ENCODE measurements around the gene GDF7.

GDF7 gene

GRCh38 chr2:20663196-20664070, 3.5 kb upstream of the GDF7 start:
- DNase-seq = no peak

DNA sequence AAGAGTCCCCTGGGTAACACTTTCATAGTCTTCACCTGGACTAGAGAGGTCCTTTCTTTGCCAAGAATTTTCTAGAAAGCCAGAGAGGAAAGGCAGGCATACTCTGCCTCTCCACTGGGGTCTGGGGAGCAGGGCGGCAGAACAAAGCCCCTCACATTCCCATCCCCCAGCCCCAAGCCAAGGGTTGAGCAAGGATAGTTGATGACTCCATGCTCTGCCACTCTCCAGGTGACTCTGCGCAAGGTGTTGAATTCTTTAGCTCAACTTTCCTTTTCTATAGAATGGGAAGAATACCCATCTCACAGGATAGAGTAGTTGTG, 2.9 kb upstream of the GDF7 start:
- DNase-seq = no peak

- no peak for DNase-seq
These were observed 2.3 kb upstream of the GDF7 start for GRCh38 chr2:20664431-20665242.

DNA sequence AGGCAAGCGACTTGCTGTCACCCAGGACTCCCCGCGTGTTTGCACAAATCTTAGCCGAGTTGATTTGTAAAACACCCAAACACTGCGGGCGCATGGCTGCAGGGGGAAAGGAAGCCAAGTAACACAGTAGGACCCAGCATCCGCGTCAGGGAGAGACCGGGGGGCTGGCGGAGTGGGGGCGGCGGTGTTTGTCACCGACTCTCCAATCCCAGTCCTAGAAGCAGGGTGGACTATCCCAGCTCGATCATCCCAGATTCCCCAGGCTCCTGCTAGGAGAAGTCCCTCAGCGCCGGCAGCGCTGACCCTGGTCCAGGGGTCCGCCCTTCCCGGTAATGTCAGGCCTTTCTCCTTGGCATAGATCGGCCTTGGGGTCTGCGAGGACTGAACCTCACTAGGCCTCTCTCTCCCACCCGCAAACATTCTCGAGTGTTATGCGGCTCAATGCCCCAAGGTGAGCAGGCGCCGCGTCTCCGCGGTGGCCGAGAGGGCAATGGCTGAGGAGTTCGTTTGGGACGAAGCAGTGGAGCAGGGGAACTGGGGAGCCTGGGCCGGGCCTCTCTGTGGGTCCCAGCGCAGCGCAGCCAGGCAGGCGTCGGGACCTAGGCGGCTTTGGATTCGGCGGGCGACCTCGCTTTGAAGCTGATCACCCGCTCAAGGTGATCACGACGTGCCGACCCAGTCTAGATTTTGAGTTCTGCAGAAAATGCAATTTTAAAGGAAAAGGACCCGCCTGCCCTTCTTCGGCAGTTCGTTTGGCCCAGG, 1.5 kb upstream of the GDF7 start:
- DNase-seq = no peak

DNA sequence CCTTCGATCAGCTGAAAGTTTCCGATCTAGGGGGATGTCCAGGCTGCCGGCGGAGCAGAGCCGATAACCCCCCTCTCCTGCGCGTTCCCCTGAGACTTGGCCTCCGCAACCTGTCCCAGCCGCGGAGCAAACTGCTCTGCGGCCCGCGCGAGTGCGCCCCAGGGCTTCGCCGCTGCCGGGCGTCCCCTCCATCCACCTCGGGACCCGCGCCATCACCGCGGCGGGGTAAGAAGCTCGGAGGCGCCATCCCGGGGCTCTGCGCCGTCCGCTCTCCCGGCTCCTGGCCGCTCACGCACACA, 990 bp upstream of the GDF7 start:
- no peak for DNase-seq

GRCh38 chr2:20667151-20667530, 197 bp downstream of the GDF7 start:
- DNase-seq = no peak

- DNase-seq = no peak
These were observed 822 bp downstream of the GDF7 start for GRCh38 chr2:20667531-20668401.

- no peak for DNase-seq
These were observed 1.5 kb downstream of the GDF7 start for GRCh38 chr2:20668451-20668850.

DNA sequence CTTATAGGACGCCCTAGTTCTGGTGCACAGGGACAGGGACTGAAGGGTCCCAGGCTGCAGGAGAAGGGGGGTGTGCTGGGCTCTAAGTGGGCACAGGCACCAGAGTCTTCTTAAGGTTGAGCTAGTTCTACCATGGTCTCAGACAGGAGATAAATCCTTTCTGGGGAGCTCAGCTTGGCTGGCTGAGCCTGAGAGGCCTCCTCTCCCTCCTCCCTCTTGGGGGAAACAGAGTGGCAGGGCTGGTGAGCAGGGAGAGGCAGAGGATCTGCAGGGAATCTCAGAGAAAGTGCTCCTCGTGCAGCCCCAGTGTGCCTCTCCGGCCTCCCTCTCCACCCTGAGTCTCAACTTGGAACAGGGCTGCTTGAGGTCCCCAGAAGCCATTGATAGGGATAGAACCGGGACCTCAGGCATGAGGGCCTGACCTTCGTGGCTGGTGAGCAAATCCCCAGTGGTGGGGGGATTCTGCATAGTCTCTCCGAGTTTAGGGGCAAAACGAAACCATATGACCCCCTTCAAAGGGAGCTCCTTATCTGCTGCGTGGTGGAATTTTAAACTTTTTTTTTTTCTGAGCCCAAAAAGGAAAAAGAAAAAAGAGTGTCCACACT, 2.0 kb downstream of the GDF7 start:
- DNase-seq = no peak

DNA sequence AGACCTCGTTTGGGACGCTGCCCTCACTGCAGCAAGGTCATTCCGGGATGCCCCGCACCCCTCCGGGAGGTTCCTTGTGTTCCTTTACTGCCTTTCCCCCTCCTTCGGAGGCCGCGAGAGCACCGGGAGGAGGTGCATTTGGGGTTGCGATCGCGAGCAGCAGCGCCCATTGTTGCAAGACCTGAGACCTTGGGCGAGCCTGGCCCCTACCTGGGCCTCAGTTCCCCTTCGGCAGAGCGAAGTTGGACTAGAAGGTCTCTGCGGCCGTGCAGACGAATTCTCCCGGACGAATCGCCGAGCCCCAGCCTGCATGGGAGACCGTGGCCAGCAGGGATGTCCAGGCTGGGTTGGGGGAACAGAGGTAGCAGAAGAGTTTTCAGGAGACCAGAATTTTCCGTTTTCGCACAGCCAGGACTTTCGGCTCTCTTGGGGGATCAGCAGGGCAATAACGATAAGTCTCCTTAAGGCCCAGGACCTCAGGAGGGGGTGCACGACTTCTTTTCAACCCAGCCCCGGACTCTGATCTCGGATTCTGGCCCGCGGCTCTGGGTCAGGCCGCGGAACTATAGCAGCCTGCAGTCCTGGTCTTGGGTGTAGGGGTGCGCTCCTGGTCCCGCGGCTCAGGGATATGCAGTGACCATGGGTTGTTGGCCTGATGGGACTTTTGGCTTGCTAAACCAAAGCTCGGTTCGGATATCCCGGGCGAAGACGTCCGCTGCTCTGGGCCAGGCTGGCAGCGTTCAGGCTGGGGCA, 2.8 kb downstream of the GDF7 start:
- DNase-seq = no peak

DNA sequence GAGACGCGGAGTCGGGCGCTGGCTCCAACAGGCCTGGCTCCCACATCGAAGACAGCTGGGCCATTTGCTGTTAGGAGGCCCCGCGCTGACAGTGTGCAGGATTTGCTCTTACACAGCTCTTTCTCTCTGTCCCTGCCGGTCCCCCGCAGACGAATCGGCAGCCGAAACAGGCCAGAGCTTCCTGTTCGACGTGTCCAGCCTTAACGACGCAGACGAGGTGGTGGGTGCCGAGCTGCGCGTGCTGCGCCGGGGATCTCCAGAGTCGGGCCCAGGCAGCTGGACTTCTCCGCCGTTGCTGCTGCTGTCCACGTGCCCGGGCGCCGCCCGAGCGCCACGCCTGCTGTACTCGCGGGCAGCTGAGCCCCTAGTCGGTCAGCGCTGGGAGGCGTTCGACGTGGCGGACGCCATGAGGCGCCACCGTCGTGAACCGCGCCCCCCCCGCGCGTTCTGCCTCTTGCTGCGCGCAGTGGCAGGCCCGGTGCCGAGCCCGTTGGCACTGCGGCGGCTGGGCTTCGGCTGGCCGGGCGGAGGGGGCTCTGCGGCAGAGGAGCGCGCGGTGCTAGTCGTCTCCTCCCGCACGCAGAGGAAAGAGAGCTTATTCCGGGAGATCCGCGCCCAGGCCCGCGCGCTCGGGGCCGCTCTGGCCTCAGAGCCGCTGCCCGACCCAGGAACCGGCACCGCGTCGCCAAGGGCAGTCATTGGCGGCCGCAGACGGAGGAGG, 3.5 kb downstream of the GDF7 start:
- DNase-seq = no peak

DNA sequence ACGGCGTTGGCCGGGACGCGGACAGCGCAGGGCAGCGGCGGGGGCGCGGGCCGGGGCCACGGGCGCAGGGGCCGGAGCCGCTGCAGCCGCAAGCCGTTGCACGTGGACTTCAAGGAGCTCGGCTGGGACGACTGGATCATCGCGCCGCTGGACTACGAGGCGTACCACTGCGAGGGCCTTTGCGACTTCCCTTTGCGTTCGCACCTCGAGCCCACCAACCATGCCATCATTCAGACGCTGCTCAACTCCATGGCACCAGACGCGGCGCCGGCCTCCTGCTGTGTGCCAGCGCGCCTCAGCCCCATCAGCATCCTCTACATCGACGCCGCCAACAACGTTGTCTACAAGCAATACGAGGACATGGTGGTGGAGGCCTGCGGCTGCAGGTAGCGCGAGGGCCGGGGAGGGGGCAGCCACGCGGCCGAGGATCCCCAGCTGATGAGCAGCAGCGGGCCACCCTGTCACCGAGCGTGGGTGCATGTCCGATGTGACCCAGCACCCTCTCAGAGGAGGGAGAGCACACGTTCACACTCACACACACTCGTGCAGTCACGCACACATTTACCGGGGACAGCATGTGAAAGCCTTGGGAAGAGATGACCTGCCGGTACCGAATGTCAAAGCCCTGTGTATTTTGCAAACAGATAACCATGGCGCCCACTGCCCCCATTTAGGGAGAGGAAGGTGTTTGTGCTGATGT, 4.2 kb downstream of the GDF7 start:
- no peak for DNase-seq

- no peak for DNase-seq
These were observed 4.8 kb downstream of the GDF7 start for GRCh38 chr2:20671736-20672080.

- DNase-seq = no peak
These were observed 5.4 kb downstream of the GDF7 start for GRCh38 chr2:20672201-20672951.

GRCh38 chr2:20673686-20674308, 6.9 kb downstream of the GDF7 start:
- DNase-seq = no peak

DNA sequence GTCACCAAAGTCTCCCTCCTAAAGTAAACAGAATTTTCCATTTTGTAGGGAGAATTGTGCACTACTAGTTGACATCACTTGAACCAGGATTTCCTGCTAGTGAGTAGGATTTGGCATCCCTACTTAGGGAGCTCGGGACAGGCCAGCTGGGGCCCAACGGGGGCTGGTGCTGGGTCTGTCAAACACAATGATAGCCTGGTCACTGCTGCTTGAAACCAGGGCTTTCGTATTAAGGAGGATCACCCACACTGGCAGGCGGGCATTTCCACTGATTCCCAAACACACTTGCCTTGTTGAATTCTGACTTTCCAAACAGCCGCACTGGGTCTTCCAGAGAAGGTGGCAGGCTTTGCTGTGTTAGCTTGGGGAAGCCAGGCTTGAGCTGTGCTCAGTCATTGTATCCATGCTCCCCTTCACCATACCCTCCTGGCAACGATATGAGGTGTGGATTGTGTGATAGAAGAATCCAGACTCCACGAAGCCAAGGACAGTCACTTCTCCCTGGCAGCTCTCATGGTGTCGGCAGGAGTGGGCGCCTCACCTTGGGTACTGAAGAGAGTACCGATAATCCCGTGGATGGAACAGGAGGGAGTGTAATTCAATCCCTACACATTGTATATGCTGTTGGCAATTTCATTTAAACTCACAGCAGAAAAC, 7.5 kb downstream of the GDF7 start:
- DNase-seq = no peak

- DNase-seq = no peak
These were observed 8.2 kb downstream of the GDF7 start for GRCh38 chr2:20674974-20675679.
